ENCODE data around the gene ZNF92. TPM values are rescaled to one million over a fixed set of nuclear protein-coding genes. Genes with fewer than 3 reads are reported as not detected.
A peak's percentile ranks its signal among the peaks of the same experiment; 100 is the strongest.

ZNF92 gene
- total RNA-seq, 6 donors from 2014 or later, result 0.78 to 16.0 (median 5.4) TPM

DNA sequence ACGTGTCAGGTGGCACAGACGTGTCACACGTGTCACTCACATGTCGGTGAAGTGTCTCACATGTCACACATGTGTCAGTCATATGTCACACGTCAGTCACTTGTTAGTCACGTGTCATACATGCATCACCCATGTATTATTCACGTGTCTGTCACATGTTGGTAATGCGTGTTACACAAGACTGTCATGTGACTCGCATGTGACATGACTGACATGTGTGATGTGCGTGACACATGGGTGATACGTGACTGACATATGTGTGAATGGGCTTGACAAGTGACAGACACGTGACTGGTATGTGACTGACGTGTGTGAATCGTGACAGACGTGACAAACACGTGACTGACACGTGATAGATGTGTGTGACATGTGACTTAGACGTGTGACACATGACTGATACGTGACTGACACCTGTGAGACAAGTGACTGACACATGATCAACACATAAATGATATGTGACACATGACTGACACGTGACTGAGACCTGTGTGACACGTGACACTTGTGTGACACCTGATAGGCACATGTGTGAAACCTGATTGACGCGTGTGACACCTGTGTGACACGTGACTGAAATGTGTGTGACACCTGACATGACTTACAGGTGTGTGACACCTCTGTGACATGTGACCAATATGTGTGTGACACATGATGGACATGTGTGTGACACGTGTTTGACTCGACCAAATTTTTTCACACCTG, 56.1 kb downstream of the ZNF92 start:
- no peaks in the 10 kb centered on the region for H3K36me3 ChIP-seq
- H3K4me1 ChIP-seq, result no peaks in the 10 kb centered on the region
- ATAC-seq (ENCODE audit: low FRiP score in 2 of 2), result peak in 1 of 2 donors; percentile 37
- no peaks in the 10 kb centered on the region for H3K27me3 ChIP-seq
- H3K4me3 ChIP-seq, result no peak overlapping the region
- WGBS, 2 donors, result 79 to 81% methylated on average over 26 of the region's 26 CpGs
- no peak for TF ChIP-seq CTCF (IDR thresholded peaks at IDR 0.05)
- no peak for TF ChIP-seq POLR2AphosphoS5 (IDR thresholded peaks at IDR 0.05)
- no peak for TF ChIP-seq EP300 (IDR thresholded peaks at IDR 0.05)
- no peak for TF ChIP-seq POLR2A (IDR thresholded peaks at IDR 0.05)
- DNase-seq, result no peak
- H3K9me3 ChIP-seq, result peaks cover 0 to 7% (median 3%) of the 10 kb centered on the region in 4 donors
- no peak overlapping the region for H3K27ac ChIP-seq

- Histone ChIP-seq H3K36me3 (no peaks in the 10 kb centered on the region), H3K4me1 (no peaks in the 10 kb centered on the region), H3K27me3 (no peaks in the 10 kb centered on the region), H3K27ac (no peak overlapping the region), H3K9me3 (peaks cover 0 to 6% (median 2%) of the 10 kb centered on the region in 4 donors), H3K4me3 (no peak overlapping the region)
- DNase-seq, result no peak
- WGBS, 2 donors, result 82 to 89% methylated on average over 26 of the region's 26 CpGs
- TF ChIP-seq EP300 (IDR thresholded peaks at IDR 0.05), result no peak
- no peak for TF ChIP-seq POLR2AphosphoS5 (IDR thresholded peaks at IDR 0.05)
- TF ChIP-seq POLR2A (IDR thresholded peaks at IDR 0.05), result no peak
- TF ChIP-seq CTCF (IDR thresholded peaks at IDR 0.05), result no peak
- peak in 1 of 2 donors; percentile 37 for ATAC-seq (ENCODE audit: low FRiP score in 2 of 2)
These were observed 56.9 kb downstream of the ZNF92 start for GRCh38 chr7:65430344-65431186.

DNA sequence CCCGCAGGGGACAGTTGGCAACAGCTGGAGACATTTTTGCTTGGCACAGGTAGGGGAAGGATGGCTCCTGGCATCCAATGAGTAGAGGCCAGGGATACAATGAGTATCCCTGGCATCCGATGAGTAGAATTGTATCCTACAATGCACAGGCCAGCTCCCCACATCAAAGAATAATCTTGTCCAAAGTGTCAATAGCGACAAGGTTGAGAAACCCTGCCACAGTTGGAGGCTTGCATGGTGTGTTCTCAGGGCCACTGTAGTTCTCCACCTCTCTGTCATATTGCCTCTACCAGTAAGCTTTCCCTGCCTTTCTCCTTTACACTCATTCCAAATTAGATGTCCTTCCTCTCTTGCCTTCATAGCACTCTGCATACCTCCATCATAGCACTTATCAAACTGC, 60.7 kb downstream of the ZNF92 start:
- no peak overlapping the region for H3K4me3 ChIP-seq
- no peaks in the 10 kb centered on the region for H3K4me1 ChIP-seq
- ATAC-seq (ENCODE audit: low FRiP score in 2 of 2) (no peak), DNase-seq (no peak)
- 80 to 96% methylated on average over 3 of the region's 3 CpGs for WGBS, 2 donors
- TF ChIP-seq EP300 (IDR thresholded peaks at IDR 0.05) (no peak), POLR2A (IDR thresholded peaks at IDR 0.05) (no peak)
- no peaks in the 10 kb centered on the region for H3K27me3 ChIP-seq
- H3K36me3 ChIP-seq, result no peaks in the 10 kb centered on the region
- H3K27ac ChIP-seq, result no peak overlapping the region
- no peaks in the 10 kb centered on the region for H3K9me3 ChIP-seq

DNA sequence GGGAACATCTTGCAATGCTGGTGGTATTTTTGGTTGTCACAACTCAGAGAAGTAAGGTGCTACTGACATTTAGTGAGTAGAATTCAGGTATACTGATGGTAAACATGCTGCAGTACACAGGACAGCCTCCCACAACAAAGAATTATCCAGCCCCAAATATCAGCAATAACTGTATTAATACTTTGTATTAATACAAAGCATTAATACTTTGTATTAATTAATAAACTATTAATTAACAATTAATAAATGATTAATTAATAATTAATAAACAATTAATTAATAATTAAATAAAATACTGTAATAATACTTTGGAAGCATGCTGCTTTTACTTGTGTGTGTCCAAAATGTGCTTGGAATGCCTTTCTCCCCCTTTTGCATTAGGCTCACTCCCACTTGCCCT, 62.5 kb downstream of the ZNF92 start:
- DNase-seq, result no peak
- Histone ChIP-seq H3K9me3 (no peaks in the 10 kb centered on the region), H3K4me1 (no peaks in the 10 kb centered on the region), H3K27ac (no peak overlapping the region), H3K27me3 (no peaks in the 10 kb centered on the region), H3K4me3 (no peak overlapping the region), H3K36me3 (no peaks in the 10 kb centered on the region)
- no peak for ATAC-seq (ENCODE audit: low FRiP score in 2 of 2)
- TF ChIP-seq POLR2A (IDR thresholded peaks at IDR 0.05) (no peak), EP300 (IDR thresholded peaks at IDR 0.05) (no peak), CTCF (IDR thresholded peaks at IDR 0.05) (no peak), POLR2AphosphoS5 (IDR thresholded peaks at IDR 0.05) (no peak)

- 60 to 62% methylated on average over 2 of the region's 2 CpGs for WGBS, 2 donors
- no peaks in the 10 kb centered on the region for H3K27me3 ChIP-seq
- H3K4me3 ChIP-seq, result no peak overlapping the region
- no peak for TF ChIP-seq EP300 (IDR thresholded peaks at IDR 0.05)
- no peak for TF ChIP-seq POLR2A (IDR thresholded peaks at IDR 0.05)
- no peak for TF ChIP-seq POLR2AphosphoS5 (IDR thresholded peaks at IDR 0.05)
- TF ChIP-seq CTCF (IDR thresholded peaks at IDR 0.05), result no peak
- no peaks in the 10 kb centered on the region for H3K9me3 ChIP-seq
- no peaks in the 10 kb centered on the region for H3K36me3 ChIP-seq
- H3K27ac ChIP-seq, result no peak overlapping the region
- DNase-seq, result no peak
- peak in 1 of 2 donors; percentile 71 for ATAC-seq (ENCODE audit: low FRiP score in 2 of 2)
- no peaks in the 10 kb centered on the region for H3K4me1 ChIP-seq
These were observed 64.9 kb downstream of the ZNF92 start for GRCh38 chr7:65438598-65438997.

Measured in upper lobe of left lung (tissue), 6 donors.